ACHN (cell line): ENCODE results near the gene MEI1.

Experiments used
- DNase-seq: peaks from one replicate; pipeline ENCODE4 v3.0.0-alpha.2; 2015
- in situ Hi-C: cut with HindIII; loops from 2 replicates; pipeline ENCODE4 v1.10.0; 2017; ENCODE audit warnings: low sequenced_read_pairs, low pct_ligation_motif_present, low pct_unique_long_range_greater_than_20kb

MEI1 gene

DNA sequence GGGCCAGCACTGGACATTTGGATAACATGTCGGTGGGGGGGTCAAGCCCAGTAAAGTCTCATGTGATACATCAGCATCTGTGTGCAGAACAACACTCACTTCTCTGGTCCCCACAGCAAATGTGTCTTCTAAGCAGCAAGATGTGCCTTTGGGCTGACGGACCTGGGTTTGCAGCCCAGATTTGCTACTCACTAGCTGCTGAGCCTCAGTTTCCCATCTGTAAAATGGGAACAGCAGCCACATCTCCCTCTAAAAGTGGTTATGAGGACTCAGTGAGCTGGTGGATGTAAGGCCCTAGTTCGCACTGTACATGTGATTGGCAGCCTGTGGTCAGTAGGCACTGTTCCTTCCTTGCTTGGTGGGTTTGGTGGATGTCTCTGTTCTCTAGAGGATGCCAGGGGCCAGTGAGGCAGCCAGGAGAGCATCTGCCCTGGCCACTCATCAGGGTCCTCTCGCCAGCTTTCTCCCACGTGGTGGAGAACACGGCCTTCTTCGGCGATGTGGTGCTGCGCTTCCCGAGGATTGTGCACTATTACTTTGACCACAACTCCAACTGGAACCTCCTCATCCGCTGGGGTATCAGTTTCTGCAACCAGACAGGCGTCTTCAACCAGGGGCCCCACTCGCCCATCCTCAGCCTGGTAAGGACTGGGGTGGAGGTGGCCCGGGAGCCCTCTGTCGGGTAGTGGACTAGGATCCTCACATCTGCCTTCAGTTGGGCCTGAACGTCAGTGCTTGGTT lies 113.7 kb downstream of the MEI1 start:
- DNase-seq, result no peak
- in situ Hi-C loops, result no loop called here

DNA sequence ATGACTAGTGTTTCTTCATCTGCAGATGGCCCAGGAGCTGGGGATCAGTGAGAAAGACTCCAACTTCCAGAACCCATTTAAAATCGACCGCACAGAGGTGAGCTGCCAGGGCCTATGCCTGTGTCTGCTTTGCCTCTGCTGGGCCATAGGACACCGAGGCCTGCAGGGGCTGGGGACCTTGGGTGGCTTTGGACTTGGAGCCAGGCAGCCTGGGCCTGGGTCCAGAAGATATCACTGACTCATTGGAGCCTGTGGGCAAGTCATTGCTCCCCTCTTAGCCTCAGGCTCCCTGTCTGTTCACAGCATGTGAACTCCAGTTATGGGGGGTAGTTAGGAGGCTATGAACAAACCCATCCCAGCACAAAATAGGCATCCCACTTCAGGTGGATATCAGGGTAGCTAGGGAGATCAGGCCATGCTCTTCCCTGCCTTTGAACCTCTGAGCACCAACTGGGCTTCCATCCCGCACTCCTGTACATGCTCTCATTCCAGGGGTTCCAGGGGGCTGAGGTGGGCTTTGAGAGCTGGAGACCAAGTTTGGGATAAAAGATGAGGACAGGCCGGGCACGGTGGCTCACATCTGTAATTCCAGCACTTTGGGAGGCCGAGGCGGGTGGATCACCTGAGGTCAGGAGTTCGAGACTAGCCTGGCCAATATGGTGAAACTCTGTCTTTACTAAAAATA lies 114.6 kb downstream of the MEI1 start:
- in situ Hi-C loops, result no loop called here
- DNase-seq, result no peak

DNA sequence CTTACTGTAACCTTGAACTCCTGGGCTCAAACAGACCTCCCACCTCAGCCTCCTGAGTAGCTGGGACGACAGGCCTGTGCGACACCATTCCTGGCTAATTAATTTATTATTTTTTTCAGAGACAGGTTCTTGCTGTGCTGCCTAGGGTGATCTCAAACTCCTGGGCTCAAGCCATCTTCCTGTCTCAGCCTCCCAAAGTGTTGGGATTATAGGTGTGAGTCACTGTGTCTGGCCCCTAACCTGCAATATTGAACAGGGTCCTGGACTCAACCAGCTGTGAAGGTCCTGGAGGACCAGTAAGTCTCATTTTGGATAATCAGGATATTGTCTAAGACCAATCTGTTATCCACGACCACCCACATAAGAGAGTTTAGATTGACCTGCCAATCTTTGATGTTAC lies 116.4 kb downstream of the MEI1 start:
- in situ Hi-C loops, result no loop called here
- DNase-seq, result no peak

DNA sequence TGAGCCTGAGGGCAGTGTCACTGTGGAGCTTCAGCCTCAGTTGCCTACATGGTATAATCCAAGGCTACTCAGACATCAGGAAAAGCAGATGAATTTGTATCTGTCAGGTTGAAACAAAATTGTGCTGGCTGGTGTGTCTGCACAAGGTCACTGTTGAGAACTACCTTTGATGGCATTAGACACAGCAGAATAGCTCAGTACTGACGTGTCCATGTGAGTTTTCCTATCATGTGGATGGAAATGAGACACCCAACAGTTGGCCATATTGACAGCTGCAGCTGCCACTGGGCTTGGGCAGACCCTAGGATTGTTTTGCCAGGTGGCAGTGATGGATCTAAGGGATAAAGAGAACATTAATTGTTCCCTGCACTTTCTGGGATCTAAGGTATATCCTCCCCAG lies 116.9 kb downstream of the MEI1 start:
- no peak for DNase-seq
- in situ Hi-C loops, result no loop called here

DNA sequence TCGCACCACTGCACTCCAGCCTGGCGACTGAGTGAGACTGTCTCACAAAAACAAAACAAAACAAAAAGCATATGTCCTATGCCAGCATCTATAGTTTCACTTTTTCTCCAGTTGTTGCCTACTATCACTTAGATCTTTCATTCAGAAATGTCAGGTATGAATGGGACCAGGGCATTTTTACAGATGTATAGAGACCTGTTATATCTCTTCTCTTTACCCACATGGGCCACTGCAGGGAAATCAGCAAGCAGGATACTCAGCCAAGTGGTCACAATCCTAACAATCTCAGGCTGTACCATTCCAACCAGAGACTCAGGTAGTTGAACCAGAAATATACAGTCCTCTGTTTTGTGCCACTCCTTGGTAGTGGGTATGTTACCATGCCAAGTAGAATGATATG lies 117.6 kb downstream of the MEI1 start:
- in situ Hi-C loops, result no loop called here

DNA sequence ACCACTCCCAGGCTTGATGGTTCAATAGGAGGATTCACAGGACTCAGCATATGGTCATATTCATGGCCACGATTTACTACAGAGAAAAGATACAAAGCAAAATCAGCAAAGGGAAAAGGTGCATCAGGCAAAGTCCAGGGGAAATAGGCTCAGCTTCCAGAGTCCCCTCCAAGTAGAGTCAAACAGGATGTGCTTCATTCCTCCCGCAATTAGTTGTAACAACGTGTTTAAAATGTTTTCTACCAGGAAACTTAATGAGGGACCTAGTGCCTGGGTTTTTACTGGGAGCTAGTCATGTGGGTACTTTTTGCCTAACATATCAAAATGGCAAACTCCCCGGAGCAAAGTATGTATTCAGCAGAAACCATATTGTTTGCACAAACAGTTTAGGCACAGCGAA lies 118.7 kb downstream of the MEI1 start:
- in situ Hi-C loops, result no loop called here
- no peak for DNase-seq

More for the DNA sequence above, 117.6 kb downstream of the MEI1 start:
- no peak for DNase-seq

DNA sequence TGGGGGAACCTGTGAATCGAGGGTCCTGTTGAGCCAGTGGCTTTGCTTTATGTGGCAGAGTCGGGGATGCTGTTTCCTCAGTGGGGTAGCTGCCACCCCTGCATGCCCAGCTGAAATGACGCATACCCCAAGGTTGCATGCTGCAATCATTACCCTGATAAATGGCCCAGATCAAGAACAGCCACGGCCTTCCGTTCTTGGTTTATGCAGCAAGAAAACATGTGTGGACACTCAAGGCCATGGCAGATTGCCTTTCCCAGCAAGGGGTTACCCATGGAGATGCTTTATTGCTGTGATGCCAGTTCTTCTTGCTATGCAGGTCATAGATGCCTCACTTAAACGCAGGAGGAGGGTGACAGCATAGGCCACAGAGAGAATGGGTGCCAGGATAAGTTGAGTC lies 119.3 kb downstream of the MEI1 start:
- DNase-seq, result no peak
- in situ Hi-C loops, result no loop called here

DNA sequence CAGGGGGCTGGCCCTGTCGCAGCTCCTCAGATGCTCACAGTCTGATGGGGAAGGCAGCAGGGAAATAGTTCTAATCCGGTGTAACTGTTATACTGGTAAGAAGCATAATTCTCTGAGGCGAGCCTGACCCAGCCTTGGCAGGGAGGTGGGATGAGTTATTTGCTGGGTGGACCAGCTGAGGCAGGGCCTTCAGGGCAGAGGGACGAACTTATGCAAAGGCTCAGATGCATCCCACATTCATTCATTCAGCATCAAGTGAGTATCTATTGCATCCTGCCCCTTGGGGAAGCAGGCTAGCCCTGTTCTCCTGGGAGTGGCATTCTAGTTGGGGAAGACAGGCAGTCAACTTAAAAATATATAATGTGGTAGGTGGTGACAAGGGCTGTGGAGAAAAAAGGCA lies 120.0 kb downstream of the MEI1 start:
- DNase-seq, result no peak
- in situ Hi-C loops, result no loop called here

DNA sequence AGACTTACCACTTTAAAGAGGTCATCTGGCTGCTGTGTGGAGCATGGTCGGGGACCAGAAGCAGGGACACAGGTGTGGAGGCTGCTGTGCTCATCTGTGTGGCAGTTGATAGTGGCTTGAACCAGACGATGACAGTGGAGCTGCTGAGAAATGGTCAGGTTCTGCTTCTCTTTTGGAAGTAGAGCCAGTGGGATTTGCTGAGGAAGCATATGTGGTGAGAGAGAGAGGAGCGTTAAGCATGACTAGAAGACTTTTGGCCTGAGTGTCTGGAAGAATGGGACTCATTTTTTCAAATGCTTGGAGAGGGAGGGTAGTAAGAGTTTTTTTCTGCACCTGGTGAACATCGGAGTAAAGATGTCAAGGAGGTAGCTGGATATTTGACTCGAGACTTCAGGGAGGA lies 121.1 kb downstream of the MEI1 start:
- DNase-seq, result no peak
- in situ Hi-C loops, result no loop called here

DNA sequence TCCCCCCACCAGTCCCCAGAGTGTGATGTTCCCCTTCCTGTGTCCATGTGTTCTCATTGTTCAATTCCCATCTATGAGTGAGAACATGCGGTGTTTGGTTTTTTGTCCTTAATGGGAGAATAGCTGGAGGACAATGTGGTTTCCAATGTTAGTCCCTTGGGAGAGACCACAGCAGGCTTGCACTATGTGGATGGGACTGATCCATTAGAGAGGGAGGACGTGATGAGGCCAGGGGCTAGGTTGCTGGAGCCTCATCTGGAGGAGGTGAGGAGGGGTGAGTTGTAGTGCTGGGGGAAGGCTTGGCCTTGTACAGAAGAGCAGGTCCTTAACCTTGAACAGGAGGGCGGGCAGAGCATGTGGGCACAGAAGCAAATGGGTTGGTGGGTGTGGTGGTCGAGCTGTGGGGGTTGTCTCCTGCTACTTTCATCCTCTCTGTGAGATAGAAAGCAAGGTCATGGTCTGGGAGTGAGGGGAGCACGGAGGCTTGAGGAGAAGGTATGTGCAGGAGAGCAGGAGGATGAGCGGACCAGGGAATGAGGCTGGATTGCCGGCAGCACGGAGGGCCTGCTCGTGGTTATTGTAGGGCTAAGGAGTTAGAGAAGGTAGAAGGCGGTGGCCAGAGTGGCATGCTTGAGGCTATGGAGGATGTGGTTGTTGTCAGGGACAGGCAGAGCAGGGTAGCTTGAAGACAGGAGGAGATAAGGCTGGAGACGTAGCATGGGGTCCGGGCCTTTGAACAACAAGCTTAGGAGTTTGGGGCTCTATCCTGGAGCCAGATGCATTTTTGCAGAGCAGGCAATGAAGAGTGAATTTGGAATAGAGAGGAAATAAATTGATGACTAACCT lies 122.4 kb downstream of the MEI1 start:
- DNase-seq, result no peak
- in situ Hi-C loops, result no loop called here

DNA sequence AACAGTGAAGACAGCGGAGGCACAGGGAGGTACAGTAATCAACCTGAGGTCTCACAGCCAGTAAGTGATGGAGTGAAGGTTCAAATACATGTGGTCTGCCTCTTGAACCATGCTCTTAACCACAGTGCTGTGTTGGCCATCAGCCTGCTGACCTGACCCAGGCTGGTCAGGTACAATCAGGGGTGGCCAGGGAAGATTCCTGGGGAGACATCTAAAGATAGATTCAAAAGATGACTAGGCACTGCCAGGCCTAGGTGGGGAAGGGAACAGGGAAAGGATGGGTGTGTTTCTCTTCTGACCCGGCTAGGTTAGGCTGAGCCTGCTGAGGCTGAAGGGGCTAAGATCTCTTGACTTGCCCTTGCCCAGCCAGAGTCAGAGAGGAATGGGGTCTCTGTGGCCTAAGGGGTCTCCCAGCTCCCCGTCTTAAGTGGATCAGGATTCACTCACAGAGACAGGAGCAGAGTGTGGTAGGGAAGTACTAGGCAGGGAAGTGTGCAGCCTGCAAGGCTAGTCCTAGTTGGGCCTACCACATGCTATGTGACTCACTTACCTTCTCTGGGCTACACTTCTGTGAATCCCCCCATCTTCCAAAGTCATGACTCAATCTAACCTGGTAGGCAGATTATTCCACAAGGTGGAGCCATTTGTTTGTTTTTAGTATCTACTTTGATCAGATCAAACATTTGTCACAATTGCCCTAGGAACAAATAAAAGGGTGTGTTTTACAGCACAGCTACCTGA lies 123.2 kb downstream of the MEI1 start:
- in situ Hi-C loops, result no loop called here
- peak; percentile 70 for DNase-seq

DNA sequence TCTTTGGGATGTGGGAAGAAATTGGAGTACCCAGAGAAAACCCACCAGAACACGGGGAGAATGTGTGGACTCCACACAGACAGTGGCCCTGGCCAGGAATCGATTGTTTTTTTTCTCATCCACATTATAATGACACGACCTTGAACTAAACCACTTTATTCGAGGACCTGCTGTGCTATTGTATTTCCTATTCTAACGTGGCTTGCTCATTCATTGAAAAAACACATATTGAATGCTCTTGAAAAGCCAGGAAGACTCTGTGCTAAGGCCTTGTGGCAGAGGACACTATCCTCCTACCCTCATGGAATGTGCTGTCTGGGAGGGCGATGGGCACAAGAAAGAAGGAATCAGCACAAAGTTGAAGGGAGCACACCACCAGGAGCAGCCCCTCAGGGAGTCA lies 124.5 kb downstream of the MEI1 start:
- in situ Hi-C loops, result no loop called here

DNA sequence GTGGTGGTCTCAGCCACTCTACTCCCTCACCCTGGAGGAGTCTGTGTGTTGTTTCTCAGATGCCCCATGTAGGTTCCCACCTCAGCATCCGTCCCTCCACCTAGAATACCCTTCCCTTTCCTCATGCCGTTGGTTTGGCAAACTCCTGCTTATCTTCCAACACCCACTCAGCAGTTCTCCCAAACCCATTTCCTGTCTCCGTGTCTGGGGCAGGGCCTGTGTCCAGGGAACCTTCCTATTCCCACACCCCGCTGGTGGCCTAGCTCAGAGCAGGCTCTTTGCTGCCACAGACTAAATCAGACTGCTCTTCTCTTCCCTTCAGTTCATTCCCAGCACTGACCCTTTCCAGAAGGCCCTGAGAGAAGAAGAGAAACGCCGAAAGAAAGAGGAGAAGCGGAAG lies 126.1 kb downstream of the MEI1 start:
- in situ Hi-C loops, result no loop called here
- no peak for DNase-seq

More for the DNA sequence above, 124.5 kb downstream of the MEI1 start:
- DNase-seq, result no peak

DNA sequence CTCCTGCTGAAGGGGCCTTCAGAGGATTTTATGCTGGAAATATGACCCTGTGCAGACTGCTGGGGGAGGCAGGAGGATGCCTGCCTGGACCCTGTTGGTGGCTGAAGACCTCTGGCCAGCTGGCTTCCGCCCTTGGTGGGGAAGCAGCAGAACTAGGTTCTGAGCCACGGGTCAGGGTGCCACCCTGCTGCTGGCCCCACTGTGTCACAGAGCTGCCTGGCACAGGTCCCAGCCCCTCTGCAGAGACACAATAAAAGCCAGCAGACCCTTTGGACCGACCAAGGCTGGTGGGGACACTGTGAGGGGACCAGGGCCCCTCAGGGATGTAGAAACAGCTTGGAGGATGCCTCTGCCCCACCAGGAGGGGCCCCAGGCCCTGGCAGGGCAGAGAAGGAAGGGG lies 126.7 kb downstream of the MEI1 start:
- in situ Hi-C loops, result no loop called here
- no peak for DNase-seq

DNA sequence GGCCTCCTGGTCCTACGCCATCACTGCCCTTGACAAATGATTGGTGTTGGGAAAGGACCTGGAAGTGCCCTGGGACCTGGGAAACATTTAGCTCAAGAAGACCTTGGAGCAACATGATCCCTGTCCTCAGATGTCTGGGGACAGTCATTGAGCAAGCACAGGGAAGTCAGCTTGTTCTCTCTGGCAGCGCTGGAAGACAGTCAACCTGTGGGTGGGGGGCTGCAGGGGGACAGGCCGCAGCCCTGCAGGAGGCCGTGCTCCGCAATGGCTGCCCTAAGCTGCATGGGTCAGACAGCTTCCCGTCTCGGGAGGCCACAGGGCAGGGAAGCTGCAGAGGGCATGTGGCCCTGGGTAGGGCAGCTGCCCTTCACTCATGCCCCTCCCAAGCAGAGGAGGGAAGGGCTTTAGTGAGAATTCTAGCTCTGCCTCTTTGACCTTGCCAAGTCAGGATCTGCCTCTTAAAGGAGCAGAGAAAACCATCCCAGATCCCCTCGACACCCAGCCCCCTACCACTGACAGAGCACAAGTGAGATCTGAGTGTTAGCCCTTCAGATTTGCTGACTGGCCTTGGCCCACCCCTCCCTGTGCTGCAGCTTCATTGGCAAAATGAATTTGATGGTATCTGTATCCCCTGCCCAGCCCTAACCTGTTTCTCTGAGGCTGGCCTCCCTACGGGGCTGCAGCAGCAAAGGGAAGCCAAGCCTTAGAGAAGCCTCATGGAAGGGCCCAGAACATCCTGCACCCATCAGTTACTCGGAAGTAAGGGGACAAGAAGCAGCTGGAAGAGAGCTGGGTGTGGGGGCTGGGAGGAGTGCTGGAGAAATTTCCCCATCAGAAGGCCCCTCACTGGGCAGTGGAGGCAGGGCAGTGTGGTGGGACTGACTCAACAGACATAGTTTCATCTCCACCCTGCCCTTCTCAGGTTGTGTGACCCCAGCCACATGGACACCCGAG lies 127.4 kb downstream of the MEI1 start:
- in situ Hi-C loops, result no loop called here
- DNase-seq, result no peak

DNA sequence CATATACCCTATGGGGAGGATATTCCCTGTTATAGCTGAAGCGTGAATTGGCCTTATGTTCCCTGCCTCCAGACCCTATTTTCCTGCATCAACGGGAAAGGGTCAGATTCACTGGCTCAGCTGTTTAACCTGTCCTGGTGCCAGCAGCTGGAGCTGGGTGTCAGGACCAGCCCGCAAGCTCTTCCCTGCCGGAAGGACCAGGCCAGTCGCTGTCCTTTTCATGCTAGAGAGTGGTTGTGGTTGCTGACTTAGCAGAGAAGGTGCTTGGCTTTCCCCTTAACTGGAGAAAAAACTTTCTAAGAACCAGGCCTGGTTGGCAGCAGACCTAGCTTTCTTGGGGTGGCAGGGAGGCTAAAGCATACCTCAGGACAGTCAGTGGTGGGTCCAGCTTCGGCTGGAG lies 128.4 kb downstream of the MEI1 start:
- in situ Hi-C loops, result no loop called here
- DNase-seq, result no peak

DNA sequence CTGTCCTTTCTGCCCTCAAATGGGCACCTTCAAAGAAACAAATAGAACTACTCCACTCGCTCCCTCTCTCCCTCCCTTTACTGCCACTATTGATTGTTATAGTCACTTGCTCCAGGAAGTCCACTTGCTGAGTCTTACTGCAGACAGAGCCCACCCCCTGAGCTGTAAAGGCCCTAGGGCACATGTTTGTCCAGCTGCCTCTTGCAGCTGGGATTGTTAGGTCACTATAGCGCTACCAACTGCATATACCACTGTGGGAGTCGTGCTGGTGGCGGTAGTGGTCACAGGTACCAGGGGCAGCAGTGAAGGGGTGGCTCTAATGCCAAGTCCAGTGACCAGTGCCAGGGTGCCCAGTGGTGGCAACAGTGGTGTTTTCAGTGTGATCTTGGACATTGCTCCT lies 129.2 kb downstream of the MEI1 start:
- no peak for DNase-seq
- in situ Hi-C loops, result no loop called here

DNA sequence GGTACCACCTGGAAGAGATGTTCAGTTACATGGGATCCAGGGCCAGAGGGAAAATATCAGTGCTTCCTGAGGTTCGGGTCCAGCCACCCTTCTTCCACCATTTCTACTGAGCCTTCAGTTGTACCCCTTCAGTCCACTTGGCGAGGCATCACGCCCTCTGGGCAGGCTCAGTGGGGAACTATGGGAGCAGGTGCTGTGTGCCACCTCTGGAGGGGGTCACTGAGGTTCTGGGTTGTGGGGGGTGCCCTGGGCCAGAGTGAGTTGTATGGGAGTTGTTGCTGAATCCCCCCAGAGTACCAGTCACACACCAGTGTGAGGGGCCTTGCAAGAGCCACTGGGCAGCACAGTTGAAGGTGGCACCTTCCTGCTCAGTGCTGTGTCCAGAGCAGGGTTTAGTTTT lies 130.9 kb downstream of the MEI1 start:
- peak; percentile 22 for DNase-seq
- in situ Hi-C loops, result no loop called here
